PC-3 (cell line): Measurements from ENCODE around the gene KRT8. TPM values are rescaled to one million over a fixed set of nuclear protein-coding genes. Genes with fewer than 3 reads are reported as not detected.
"Not testable (repeated sequence)": the region's sequence is repeated elsewhere in the genome, so short reads cannot be mapped to it uniquely, and the experiment has no call there.

Source experiments
- ATAC-seq: fragments of 200-7000 bp; cut with Tn5 transposase; 2 replicates; pipeline ENCODE4 v1.9.1; 2020; ENCODE audit warnings: mild to moderate bottlenecking, moderate library complexity
- BruUV-seq: library from RNA; stranded (reverse); fragments of 400-500 nt; replicated peaks from 2 replicates; lab custom pipeline; 2021; lab: Mats Ljungman, UMichigan
- CTCF ChIA-PET: fragments of 300-600 bp; sonication (Branson Sonifier 250); formaldehyde crosslinking; loops from one replicate; lab custom pipeline; 2022; ENCODE audit warnings: antibody characterized with exemption; lab: Charles Lee
- POLR2A ChIA-PET: fragments of 300-600 bp; sonication (Branson Sonifier 250); formaldehyde crosslinking; loops from one replicate; lab custom pipeline; 2022; ENCODE audit warnings: antibody characterized with exemption; ENCODE audit not compliant: unreplicated experiment; lab: Charles Lee
- DNase-seq: peaks from one replicate; pipeline ENCODE4 v3.0.0-alpha.2; 2015
- H2AFZ ChIP-seq: fragments of 300-600 bp; sonication (generic); 2 replicates; pipeline ENCODE4 v1.6.0; 2016; ENCODE audit warnings: antibody characterized with exemption, low read length
- H3F3A ChIP-seq: fragments of 300-600 bp; sonication (generic); one replicate; pipeline ENCODE4 v1.6.0; 2017; ENCODE audit warnings: antibody characterized with exemption, low read length, control low read depth, mild to moderate bottlenecking; ENCODE audit not compliant: unreplicated experiment
- H3K27ac ChIP-seq: fragments of 300-600 bp; sonication (generic); 2 replicates; pipeline ENCODE4 v1.5.1; 2016; ENCODE audit warnings: mild to moderate bottlenecking, low read length
- H3K27me3 ChIP-seq: fragments of 300-600 bp; sonication (generic); 2 replicates; pipeline ENCODE4 v1.6.1; 2016; ENCODE audit warnings: low read length, mixed read lengths
- H3K36me3 ChIP-seq: fragments of 300-600 bp; sonication (generic); 2 replicates; pipeline ENCODE4 v1.6.1; 2016; ENCODE audit warnings: low read depth, mixed run types, low read length, mixed read lengths
- H3K4me1 ChIP-seq: fragments of 300-600 bp; sonication (generic); 2 replicates; pipeline ENCODE4 v1.5.1; 2016; ENCODE audit warnings: low read length; ENCODE audit not compliant: insufficient read depth
- H3K4me2 ChIP-seq: fragments of 300-600 bp; sonication (generic); 2 replicates; pipeline ENCODE4 v1.6.0; 2016; ENCODE audit warnings: low read length
- H3K4me3 ChIP-seq: fragments of 300-600 bp; sonication (generic); 2 replicates; pipeline ENCODE4 v1.5.1; 2016; ENCODE audit warnings: mild to moderate bottlenecking, low read length, mixed read lengths
- H3K79me2 ChIP-seq: fragments of 300-600 bp; sonication (generic); 2 replicates; pipeline ENCODE4 v1.6.1; 2017; ENCODE audit warnings: low read length, mixed read lengths
- H3K9ac ChIP-seq: fragments of 300-600 bp; sonication (generic); 2 replicates; pipeline ENCODE4 v1.6.0; 2016; ENCODE audit warnings: mild to moderate bottlenecking, low read length
- H3K9me2 ChIP-seq: fragments of 300-600 bp; sonication (generic); replicated peaks from 2 replicates; pipeline ENCODE4 v1.6.1; 2016; ENCODE audit warnings: mixed run types, low read length, mixed read lengths
- H3K9me3 ChIP-seq: fragments of 300-600 bp; sonication (generic); 2 replicates; pipeline ENCODE4 v1.6.1; 2016; ENCODE audit warnings: low read length, mixed read lengths
- H4K20me1 ChIP-seq: fragments of 300-600 bp; sonication (generic); 2 replicates; pipeline ENCODE4 v1.6.1; 2016; ENCODE audit warnings: low read length, mixed read lengths
- EZH2 ChIP-seq: fragments of 300-600 bp; sonication (generic); IDR thresholded peaks from one replicate; pipeline ENCODE4 v1.6.1; 2017; ENCODE audit warnings: antibody characterized with exemption, mild to moderate bottlenecking, low read length; ENCODE audit not compliant: unreplicated experiment
- EZH2phosphoT487 ChIP-seq: fragments of 300-600 bp; sonication (generic); IDR thresholded peaks from 2 replicates; pipeline ENCODE4 v1.6.1; 2018; ENCODE audit warnings: mild to moderate bottlenecking, antibody characterized with exemption, low read length, borderline replicate concordance
- intact Hi-C: fragments of 100-400 bp; cut with micrococcal nuclease; formaldehyde crosslinking; loops from 2 replicates; pipeline ENCODE4 v1.9.0; 2023
- total RNA-seq: library from RNA; depleted of rRNA; stranded (reverse); fragments of >200 nt; gene quantifications from 2 replicates; pipeline ENCODE4 v1.2.3, GENCODE V29; 2014
- TF ChIP-seq, protein P1 (sequence below): fragments of 300-600 bp; sonication (generic); conservative IDR thresholded peaks from 2 replicates; pipeline ENCODE4 v1.5.1; 2017; ENCODE audit warnings: antibody characterized with exemption, low read depth, mild to moderate bottlenecking, low read length

Gene KRT8
- total RNA-seq, 1 experiment from 2014 or later: 719 TPM

DNA sequence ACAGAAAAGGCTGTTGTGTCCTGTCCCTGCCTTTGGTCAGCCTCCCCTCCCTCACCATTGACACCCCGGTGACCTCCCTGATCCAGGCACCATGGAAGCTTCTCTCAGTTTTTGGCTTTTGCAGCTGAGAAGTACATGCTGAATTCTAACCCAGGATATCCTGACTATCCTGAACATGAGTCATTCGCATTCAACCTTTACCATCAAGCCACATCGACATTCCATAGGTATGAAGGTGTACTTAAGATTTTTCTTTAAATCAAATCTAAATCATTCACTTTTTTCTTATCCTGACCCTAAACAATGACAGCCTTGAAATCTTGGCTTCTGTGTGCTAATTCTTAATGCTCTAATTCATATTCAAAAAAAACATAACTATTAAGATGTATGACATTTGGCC lies 47.4 kb downstream of the KRT8 start:
- BruUV-seq: no TSS peak
- H3F3A ChIP-seq: no peaks in the 10 kb centered on the region
- H3K4me3 ChIP-seq: no peak overlapping the region
- intact Hi-C loops: no loop called here
- no peak overlapping the region for H2AFZ ChIP-seq
- no peaks in the 10 kb centered on the region for H3K9me2 ChIP-seq
- DNase-seq (peak; percentile 78), ATAC-seq (no peak)
- H3K9me3 ChIP-seq: no peaks in the 10 kb centered on the region
- POLR2A ChIA-PET: no interaction called here
- no peaks in the 10 kb centered on the region for H3K79me2 ChIP-seq
- H3K4me1 ChIP-seq: peaks cover 23% of the 10 kb centered on the region
- no peak overlapping the region for H3K9ac ChIP-seq
- H3K27me3 ChIP-seq: no peaks in the 10 kb centered on the region
- H4K20me1 ChIP-seq: no peaks in the 10 kb centered on the region
- CTCF ChIA-PET: no interaction called here
- H3K4me2 ChIP-seq: peak overlapping the region; percentile 32
- H3K27ac ChIP-seq: peak overlapping the region; percentile 45
- TF ChIP-seq EZH2 (no peak), EZH2phosphoT487 (no peak)
- TF ChIP-seq, protein P1, sequence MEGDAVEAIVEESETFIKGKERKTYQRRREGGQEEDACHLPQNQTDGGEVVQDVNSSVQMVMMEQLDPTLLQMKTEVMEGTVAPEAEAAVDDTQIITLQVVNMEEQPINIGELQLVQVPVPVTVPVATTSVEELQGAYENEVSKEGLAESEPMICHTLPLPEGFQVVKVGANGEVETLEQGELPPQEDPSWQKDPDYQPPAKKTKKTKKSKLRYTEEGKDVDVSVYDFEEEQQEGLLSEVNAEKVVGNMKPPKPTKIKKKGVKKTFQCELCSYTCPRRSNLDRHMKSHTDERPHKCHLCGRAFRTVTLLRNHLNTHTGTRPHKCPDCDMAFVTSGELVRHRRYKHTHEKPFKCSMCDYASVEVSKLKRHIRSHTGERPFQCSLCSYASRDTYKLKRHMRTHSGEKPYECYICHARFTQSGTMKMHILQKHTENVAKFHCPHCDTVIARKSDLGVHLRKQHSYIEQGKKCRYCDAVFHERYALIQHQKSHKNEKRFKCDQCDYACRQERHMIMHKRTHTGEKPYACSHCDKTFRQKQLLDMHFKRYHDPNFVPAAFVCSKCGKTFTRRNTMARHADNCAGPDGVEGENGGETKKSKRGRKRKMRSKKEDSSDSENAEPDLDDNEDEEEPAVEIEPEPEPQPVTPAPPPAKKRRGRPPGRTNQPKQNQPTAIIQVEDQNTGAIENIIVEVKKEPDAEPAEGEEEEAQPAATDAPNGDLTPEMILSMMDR: no peak
- no peaks in the 10 kb centered on the region for H3K36me3 ChIP-seq

DNA sequence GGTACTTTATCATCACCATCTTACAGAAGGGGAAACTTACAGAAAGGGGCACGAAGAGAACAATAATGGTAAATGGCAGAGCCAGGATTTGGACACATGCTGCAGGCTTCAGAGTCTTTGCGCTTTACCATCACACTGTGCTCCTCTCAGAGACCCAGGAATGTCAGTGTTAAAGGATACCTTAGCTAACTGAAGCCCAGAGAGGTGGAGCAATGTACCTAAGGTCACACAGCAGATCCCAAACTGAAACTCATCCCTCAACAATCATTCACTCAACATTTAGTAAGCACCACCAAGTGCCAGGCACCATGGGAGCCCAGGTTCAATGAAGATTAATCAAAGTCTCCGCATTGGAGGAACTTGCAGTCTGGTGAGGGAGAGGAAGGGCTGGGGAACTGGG lies 48.1 kb downstream of the KRT8 start:
- TF ChIP-seq EZH2 (no peak), EZH2phosphoT487 (no peak)
- TF ChIP-seq, protein P1: no peak
- no peak for ATAC-seq
- Histone ChIP-seq H3K4me2 (no peak overlapping the region), H3K9me2 (no peaks in the 10 kb centered on the region), H4K20me1 (no peaks in the 10 kb centered on the region), H3K27me3 (no peaks in the 10 kb centered on the region), H3K9me3 (no peaks in the 10 kb centered on the region), H2AFZ (no peak overlapping the region), H3K27ac (peak overlapping the region; percentile 45; the same call in 1 of the 2 replicates), H3K4me3 (no peak overlapping the region), H3K9ac (no peak overlapping the region), H3K36me3 (no peaks in the 10 kb centered on the region), H3K79me2 (no peaks in the 10 kb centered on the region), H3K4me1 (peaks cover 23% of the 10 kb centered on the region), H3F3A (no peaks in the 10 kb centered on the region)
- no peak for DNase-seq
- POLR2A ChIA-PET: no interaction called here
- no TSS peak for BruUV-seq
- intact Hi-C loops: no loop called here
- CTCF ChIA-PET: no interaction called here

DNA sequence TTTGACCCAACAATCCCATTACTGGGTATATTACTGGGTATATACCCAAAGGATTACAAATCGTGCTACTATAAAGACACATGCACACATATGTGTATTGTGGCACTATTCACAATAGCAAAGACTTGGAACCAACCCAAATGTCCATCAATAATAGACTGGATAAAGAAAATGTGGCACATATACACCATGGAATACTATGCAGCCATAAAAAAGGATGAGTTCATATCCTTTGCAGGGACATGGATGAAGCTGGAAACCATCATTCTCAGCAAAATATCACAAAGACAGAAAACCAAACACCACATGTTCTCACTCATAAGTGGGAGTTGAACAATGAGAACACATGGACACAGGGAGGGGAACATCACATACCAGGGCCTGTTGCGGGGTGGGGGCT lies 48.8 kb downstream of the KRT8 start:
- H3K27me3 ChIP-seq, intact Hi-C loops, H3K9me2 ChIP-seq, H3F3A ChIP-seq, H3K9ac ChIP-seq, H3K36me3 ChIP-seq, H3K9me3 ChIP-seq, BruUV-seq, H4K20me1 ChIP-seq, H3K79me2 ChIP-seq, H3K27ac ChIP-seq, H2AFZ ChIP-seq, H3K4me2 ChIP-seq, DNase-seq, POLR2A ChIA-PET, H3K4me3 ChIP-seq, ATAC-seq, CTCF ChIA-PET: not testable (repeated sequence)
- peaks cover 23% of the 10 kb centered on the region for H3K4me1 ChIP-seq
